Measurements from ENCODE around the gene EFCAB8. TPM values are rescaled to one million over a fixed set of nuclear protein-coding genes. Genes with fewer than 3 reads are reported as not detected.

Gene EFCAB8
- total RNA-seq, 1 donor = not detected

DNA sequence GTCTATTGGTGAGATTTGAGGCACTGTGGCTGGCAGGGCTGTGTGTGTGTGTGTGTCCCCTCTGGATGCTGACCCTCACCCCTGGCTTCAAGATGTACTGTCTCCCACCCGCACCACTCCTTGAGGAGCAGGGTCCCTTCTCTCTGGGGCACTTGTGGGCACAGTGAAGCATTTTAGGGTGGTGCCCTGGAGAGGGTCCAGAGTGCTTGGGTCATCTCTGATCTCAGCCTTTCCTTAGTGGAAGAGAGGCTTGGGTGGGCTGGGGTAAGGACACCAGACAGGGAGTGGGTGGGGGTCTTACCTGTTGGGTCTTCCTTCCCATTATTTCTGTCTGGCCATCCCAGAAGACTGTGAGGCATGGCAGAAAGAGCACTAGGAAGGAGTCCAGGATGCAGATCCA, 66.1 kb downstream of the EFCAB8 start:
- no peak for DNase-seq (ENCODE audit: low read depth)
- TF ChIP-seq, protein P1, sequence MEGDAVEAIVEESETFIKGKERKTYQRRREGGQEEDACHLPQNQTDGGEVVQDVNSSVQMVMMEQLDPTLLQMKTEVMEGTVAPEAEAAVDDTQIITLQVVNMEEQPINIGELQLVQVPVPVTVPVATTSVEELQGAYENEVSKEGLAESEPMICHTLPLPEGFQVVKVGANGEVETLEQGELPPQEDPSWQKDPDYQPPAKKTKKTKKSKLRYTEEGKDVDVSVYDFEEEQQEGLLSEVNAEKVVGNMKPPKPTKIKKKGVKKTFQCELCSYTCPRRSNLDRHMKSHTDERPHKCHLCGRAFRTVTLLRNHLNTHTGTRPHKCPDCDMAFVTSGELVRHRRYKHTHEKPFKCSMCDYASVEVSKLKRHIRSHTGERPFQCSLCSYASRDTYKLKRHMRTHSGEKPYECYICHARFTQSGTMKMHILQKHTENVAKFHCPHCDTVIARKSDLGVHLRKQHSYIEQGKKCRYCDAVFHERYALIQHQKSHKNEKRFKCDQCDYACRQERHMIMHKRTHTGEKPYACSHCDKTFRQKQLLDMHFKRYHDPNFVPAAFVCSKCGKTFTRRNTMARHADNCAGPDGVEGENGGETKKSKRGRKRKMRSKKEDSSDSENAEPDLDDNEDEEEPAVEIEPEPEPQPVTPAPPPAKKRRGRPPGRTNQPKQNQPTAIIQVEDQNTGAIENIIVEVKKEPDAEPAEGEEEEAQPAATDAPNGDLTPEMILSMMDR (IDR thresholded peaks at IDR 0.05; ENCODE audit: insufficient read depth, low read length) = no peak
- no peak overlapping the region for H3K4me3 ChIP-seq (ENCODE audit: low read depth, low read length)

DNA sequence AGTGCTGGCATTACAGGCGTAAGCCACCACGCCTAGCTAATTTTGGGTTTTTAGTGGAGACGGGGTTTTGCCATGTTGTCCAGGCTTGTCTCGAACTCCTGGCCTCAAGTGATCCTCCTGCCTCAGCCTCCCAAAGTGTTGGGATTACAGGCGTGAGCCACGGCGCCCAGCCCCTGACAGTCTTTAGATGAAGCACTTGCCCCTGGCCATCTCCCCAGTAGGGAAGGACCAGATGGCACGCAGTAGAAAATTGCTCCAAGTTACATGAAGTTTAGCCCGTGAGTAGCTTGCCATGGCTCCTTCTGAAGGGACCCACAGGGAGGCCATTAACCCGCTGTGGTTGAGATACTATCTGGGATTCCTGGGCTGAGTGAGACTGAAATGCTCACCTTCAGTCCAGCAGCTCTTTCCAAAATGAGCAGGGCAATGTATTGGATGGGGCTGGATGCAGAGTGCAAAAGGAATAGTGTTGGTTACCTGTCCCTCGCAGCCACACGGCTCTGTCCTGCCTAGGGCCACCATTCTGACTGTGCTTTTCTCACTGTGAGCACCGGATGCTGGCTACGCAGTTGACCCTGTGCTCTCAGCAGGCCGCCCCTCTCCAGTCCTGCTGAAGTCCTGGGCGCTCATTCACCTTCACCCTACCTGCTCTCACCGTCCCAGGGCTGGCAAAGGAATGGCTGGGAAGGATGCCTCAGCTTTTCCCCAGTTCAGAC, 66.9 kb downstream of the EFCAB8 start:
- TF ChIP-seq, protein P1 (IDR thresholded peaks at IDR 0.05; ENCODE audit: insufficient read depth, low read length) = no peak
- no peak overlapping the region for H3K4me3 ChIP-seq (ENCODE audit: low read depth, low read length)
- no peak for DNase-seq (ENCODE audit: low read depth)

DNA sequence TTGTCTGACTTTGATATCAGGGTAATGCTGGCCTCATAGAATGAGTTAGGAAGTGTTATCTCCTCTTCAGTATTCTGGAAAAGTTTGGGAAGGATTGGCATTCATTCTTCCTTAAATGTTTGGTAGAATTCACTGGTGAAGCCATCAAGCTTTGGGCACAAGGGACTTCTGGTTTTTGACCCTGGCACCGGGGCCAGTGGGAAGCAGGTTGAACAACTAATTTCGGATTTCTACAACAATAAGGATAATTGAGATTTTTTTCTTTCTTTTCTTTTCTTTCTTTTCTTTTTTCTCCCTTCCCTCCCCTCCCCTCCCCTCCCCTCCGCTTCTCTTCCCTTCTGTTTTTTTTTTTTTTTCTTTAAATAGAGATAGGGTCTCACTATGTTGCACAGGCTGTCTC, 70.4 kb downstream of the EFCAB8 start:
- H3K4me3 ChIP-seq (ENCODE audit: low read depth, low read length) = no peak overlapping the region
- DNase-seq (ENCODE audit: low read depth) = no peak
- TF ChIP-seq, protein P1 (IDR thresholded peaks at IDR 0.05; ENCODE audit: insufficient read depth, low read length) = no peak

DNA sequence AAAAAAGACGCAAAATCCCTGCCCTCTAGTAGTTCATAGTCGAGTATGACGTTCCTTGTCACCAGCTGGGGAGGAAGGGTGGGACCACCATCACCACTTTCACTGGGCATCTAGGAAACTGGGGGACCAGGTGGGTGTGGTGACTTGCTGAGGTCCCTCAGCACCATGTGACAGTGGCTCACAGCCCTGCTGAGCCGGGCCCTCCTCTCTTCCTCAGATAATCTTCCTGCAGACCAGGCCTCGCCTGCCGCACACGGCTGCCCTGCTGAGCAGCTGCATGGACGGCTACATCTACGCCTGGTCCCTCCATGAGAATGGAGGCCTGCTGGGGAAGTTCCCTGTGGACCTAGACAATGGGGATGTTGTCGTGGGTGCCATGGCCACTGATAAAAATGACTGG, 71.5 kb downstream of the EFCAB8 start:
- H3K4me3 ChIP-seq (ENCODE audit: low read depth, low read length) = no peak overlapping the region
- TF ChIP-seq, protein P1 (IDR thresholded peaks at IDR 0.05; ENCODE audit: insufficient read depth, low read length) = no peak
- DNase-seq (ENCODE audit: low read depth) = no peak

DNA sequence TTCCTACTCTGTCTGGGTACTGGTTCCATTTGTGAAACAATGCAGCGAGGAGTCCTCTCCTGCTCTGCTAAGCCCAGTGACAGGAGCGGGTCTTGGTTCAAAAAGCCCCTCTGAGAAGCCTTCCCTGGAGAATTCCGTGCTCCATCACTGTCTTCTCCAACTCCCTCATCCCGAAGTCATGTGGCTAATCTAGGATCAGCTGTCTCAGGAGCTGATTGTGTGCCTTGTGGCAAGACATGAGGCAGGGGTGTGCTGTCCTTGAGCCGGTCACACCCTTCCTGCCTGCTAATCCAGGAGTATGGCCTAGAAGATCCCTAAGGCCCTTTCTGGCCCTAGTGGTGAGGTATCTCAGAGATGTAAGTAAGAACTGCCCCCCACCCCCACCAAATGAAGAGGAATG, 72.0 kb downstream of the EFCAB8 start:
- H3K4me3 ChIP-seq (ENCODE audit: low read depth, low read length) = no peak overlapping the region
- DNase-seq (ENCODE audit: low read depth) = no peak
- TF ChIP-seq, protein P1 (IDR thresholded peaks at IDR 0.05; ENCODE audit: insufficient read depth, low read length) = no peak

DNA sequence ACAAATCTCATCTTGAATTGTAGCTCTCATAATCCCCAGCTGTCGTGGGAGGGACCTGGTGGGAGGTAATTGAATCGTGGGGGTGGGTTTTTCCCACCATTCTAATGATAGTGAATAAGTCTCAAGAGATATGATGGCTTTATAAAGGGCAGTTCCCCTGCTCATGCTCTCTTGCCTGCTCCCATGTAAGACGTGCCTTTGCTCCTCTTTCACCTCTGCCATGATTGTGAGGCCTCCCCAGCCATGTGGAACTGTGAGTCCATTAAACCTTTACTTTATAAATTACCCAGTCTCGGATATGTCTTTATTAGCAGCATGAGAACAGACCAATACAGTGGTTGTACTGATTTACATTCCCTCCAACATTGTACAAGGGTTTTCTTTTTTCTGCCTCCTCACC, 75.9 kb downstream of the EFCAB8 start:
- TF ChIP-seq, protein P1 (IDR thresholded peaks at IDR 0.05; ENCODE audit: insufficient read depth, low read length) = no peak
- H3K4me3 ChIP-seq (ENCODE audit: low read depth, low read length) = no peak overlapping the region
- no peak for DNase-seq (ENCODE audit: low read depth)
